GM21723 (cell line): Measurements from ENCODE around the gene CORO2B.

Experiments
- ATAC-seq: cut with Tn5 transposase; IDR thresholded peaks from one replicate; pipeline ENCODE4 v1.9.1; 2021; ENCODE audit warnings: mild to moderate bottlenecking, moderate library complexity; ENCODE audit not compliant: unreplicated experiment

Gene CORO2B

GRCh38 chr15:68695061-68695595, 116.3 kb downstream of the CORO2B start:
- ATAC-seq: no peak

- no peak for ATAC-seq
These were observed 117.9 kb downstream of the CORO2B start for GRCh38 chr15:68696414-68697363.

GRCh38 chr15:68697711-68698690, 119.2 kb downstream of the CORO2B start:
- ATAC-seq: no peak

GRCh38 chr15:68698708-68699107, 119.9 kb downstream of the CORO2B start:
- ATAC-seq: no peak

GRCh38 chr15:68699124-68699880, 120.5 kb downstream of the CORO2B start:
- ATAC-seq: no peak

GRCh38 chr15:68699881-68700454, 121.2 kb downstream of the CORO2B start:
- no peak for ATAC-seq

GRCh38 chr15:68700455-68701123, 121.8 kb downstream of the CORO2B start:
- no peak for ATAC-seq

GRCh38 chr15:68701886-68702285, 123.1 kb downstream of the CORO2B start:
- no peak for ATAC-seq

- ATAC-seq: no peak
These were observed 125.8 kb downstream of the CORO2B start for GRCh38 chr15:68704496-68705021.

GRCh38 chr15:68706256-68706655, 127.5 kb downstream of the CORO2B start:
- ATAC-seq: no peak

- no peak for ATAC-seq
These were observed 128.1 kb downstream of the CORO2B start for GRCh38 chr15:68706931-68707330.

GRCh38 chr15:68707386-68707785, 128.6 kb downstream of the CORO2B start:
- ATAC-seq: no peak

- no peak for ATAC-seq
These were observed 131.1 kb downstream of the CORO2B start for GRCh38 chr15:68709876-68710275.

GRCh38 chr15:68710536-68710935, 131.7 kb downstream of the CORO2B start:
- ATAC-seq: no peak

- no peak for ATAC-seq
These were observed 132.6 kb downstream of the CORO2B start for GRCh38 chr15:68711406-68711805.

GRCh38 chr15:68712886-68713285, 134.1 kb downstream of the CORO2B start:
- ATAC-seq: no peak

- no peak for ATAC-seq
These were observed 135.1 kb downstream of the CORO2B start for GRCh38 chr15:68713874-68714273.

GRCh38 chr15:68715111-68715510, 136.3 kb downstream of the CORO2B start:
- no peak for ATAC-seq

- ATAC-seq: no peak
These were observed 139.2 kb downstream of the CORO2B start for GRCh38 chr15:68717951-68718350.
